Hepatocyte (in vitro differentiated cells): ENCODE data around the gene SLC26A3.

ENCODE experiments used
- CTCF ChIP-seq: fragments of 200-600 bp; sonication (generic); IDR thresholded peaks from 2 replicates; pipeline ENCODE4 v1.5.1; 2016; ENCODE audit warnings: antibody characterized with exemption, mild to moderate bottlenecking; ENCODE audit not compliant: poor library complexity
- EZH2 ChIP-seq: fragments of 200-600 bp; sonication (generic); IDR thresholded peaks from 2 replicates; pipeline ENCODE4 v1.6.1; 2016; ENCODE audit warnings: antibody characterized with exemption, mild to moderate bottlenecking, borderline replicate concordance

GRCh38 chr7:107792364-107792763, 10.7 kb downstream of the SLC26A3 start:
- no peak for TF ChIP-seq CTCF
- no peak for TF ChIP-seq EZH2
